ENCODE measurements around the gene KIF3A.
A peak's percentile ranks its signal among the peaks of the same experiment; 100 is the strongest.

KIF3A gene

GRCh38 chr5:132677682-132678400, 59.5 kb downstream of the KIF3A start:
- TF ChIP-seq GATA1 (IDR thresholded peaks at IDR 0.05; ENCODE audit: low read depth, low read length) (no peak), POLR2A (IDR thresholded peaks at IDR 0.05; ENCODE audit: low read length) (no peak)

GRCh38 chr5:132677191-132677590, 60.2 kb downstream of the KIF3A start:
- DNase-seq, result peak in 1 of 2 experiments; percentile 26
- no peak for TF ChIP-seq POLR2A (IDR thresholded peaks at IDR 0.05; ENCODE audit: low read length)
- no peak for TF ChIP-seq GATA1 (IDR thresholded peaks at IDR 0.05; ENCODE audit: low read depth, low read length)

More at GRCh38 chr5:132677682-132678400, 59.5 kb downstream of the KIF3A start:
- DNase-seq, result no peak

DNA sequence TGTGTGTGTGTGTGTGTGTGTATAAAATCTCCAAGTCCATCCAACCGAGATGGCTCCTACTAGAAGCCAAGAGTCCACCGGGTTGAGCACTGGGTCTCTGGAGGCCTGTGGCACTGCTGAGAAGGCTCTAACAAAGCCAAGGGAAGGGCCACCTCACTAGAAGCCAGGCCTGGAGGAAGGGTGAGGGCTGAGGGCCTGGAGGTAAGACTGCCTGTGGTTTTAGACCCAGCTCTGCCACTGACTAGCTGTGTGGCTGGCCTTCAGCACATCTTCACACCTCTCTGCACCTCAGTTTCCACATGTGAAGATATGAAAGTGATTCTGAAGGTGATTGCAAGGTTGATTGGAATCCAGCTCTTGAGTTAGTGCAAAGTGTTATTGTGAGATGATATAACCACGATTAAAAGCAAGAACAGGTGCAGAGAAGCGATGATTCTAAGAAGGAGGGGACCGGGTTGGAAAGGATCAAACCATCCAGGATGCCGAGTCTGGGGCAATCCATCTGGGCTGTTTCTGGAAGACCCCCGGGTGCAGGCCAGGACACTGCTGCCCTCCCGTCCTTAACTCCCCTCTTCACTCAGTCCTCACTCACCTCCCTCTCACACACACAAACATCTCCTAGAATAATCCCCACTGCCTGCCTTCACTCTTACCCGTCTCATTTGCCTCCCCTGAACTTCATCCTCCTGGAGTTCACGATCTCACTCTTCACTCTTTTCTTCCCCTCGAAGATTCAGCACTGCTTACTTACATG, 61.2 kb downstream of the KIF3A start:
- DNase-seq, result no peak
- TF ChIP-seq GATA1 (IDR thresholded peaks at IDR 0.05; ENCODE audit: low read depth, low read length) (no peak), POLR2A (IDR thresholded peaks at IDR 0.05; ENCODE audit: low read length) (no peak)

GRCh38 chr5:132674671-132675506, 62.5 kb downstream of the KIF3A start:
- peak; percentile 32 to 53 for DNase-seq
- no peak for TF ChIP-seq POLR2A (IDR thresholded peaks at IDR 0.05; ENCODE audit: low read length)
- no peak for TF ChIP-seq GATA1 (IDR thresholded peaks at IDR 0.05; ENCODE audit: low read depth, low read length)

GRCh38 chr5:132673939-132674630, 63.3 kb downstream of the KIF3A start, which contains the start of gene IL4:
IL4 (plus strand) TSS chr5:132673989; CDS start chr5:132674051, 62 bp downstream.
- TF ChIP-seq POLR2A (IDR thresholded peaks at IDR 0.05; ENCODE audit: low read length) (no peak), GATA1 (IDR thresholded peaks at IDR 0.05; ENCODE audit: low read depth, low read length) (no peak)
- DNase-seq, result no peak

DNA sequence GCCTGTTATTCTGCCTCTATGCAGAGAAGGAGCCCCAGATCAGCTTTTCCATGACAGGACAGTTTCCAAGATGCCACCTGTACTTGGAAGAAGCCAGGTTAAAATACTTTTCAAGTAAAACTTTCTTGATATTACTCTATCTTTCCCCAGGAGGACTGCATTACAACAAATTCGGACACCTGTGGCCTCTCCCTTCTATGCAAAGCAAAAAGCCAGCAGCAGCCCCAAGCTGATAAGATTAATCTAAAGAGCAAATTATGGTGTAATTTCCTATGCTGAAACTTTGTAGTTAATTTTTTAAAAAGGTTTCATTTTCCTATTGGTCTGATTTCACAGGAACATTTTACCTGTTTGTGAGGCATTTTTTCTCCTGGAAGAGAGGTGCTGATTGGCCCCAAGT, 63.9 kb downstream of the KIF3A start:
- DNase-seq, result peak; percentile 64 to 71
- TF ChIP-seq GATA1 (IDR thresholded peaks at IDR 0.05; ENCODE audit: low read depth, low read length), result no peak

GRCh38 chr5:132671000-132671399, 66.3 kb downstream of the KIF3A start:
- DNase-seq, result no peak
- no peak for TF ChIP-seq POLR2A (IDR thresholded peaks at IDR 0.05; ENCODE audit: low read length)
- TF ChIP-seq GATA1 (IDR thresholded peaks at IDR 0.05; ENCODE audit: low read depth, low read length), result no peak

- DNase-seq, result no peak
- TF ChIP-seq POLR2A (IDR thresholded peaks at IDR 0.05; ENCODE audit: low read length), result no peak
- no peak for TF ChIP-seq GATA1 (IDR thresholded peaks at IDR 0.05; ENCODE audit: low read depth, low read length)
Measured at GRCh38 chr5:132669966-132670882, 67.1 kb downstream of the KIF3A start.

- TF ChIP-seq POLR2A (IDR thresholded peaks at IDR 0.05; ENCODE audit: low read length), result no peak
- TF ChIP-seq GATA1 (IDR thresholded peaks at IDR 0.05; ENCODE audit: low read depth, low read length), result no peak
- no peak for DNase-seq
Measured at GRCh38 chr5:132669455-132669820, 67.9 kb downstream of the KIF3A start.

- no peak for TF ChIP-seq GATA1 (IDR thresholded peaks at IDR 0.05; ENCODE audit: low read depth, low read length)
- TF ChIP-seq POLR2A (IDR thresholded peaks at IDR 0.05; ENCODE audit: low read length), result no peak
- no peak for DNase-seq
Measured at GRCh38 chr5:132668706-132669454, 68.5 kb downstream of the KIF3A start.

GRCh38 chr5:132667761-132668705, 69.3 kb downstream of the KIF3A start:
- TF ChIP-seq POLR2A (IDR thresholded peaks at IDR 0.05; ENCODE audit: low read length), result no peak
- no peak for TF ChIP-seq GATA1 (IDR thresholded peaks at IDR 0.05; ENCODE audit: low read depth, low read length)
- DNase-seq, result no peak

Measured in erythroblast (primary cell).